HepG2 (cell line): Measurements from ENCODE around the gene RPLP1. TPM values are rescaled to one million over a fixed set of nuclear protein-coding genes. Genes with fewer than 3 reads are reported as not detected.

Experiments
- ATF7 ChIP-seq, 2 experiments: fragments of 450-650 bp in 1 of 2; sonication (generic) in 1 of 2; formaldehyde crosslinking in 1 of 2; IDR thresholded peaks; 2 replicates each; pipeline versions ENCODE4 v1.4.0 to v1.6.1; 2016 to 2020; ENCODE audit warnings: antibody characterized with exemption in 1 of 2, mild to moderate bottlenecking in 1 of 2, missing genetic modification reagents in 1 of 2
- CCDC6 ChIP-seq: sonication (generic); formaldehyde crosslinking; IDR thresholded peaks from 2 replicates; pipeline ENCODE4 v1.8.1; 2022; ENCODE audit warnings: mild to moderate bottlenecking, missing genetic modification reagents, moderate library complexity
- CREBL2 ChIP-seq: sonication (generic); formaldehyde crosslinking; IDR thresholded peaks from 2 replicates; pipeline ENCODE4 v1.8.1; 2023; ENCODE audit warnings: missing genetic modification reagents, mild to moderate bottlenecking, borderline replicate concordance
- E2F2 ChIP-seq: sonication (generic); formaldehyde crosslinking; IDR thresholded peaks from 2 replicates; pipeline ENCODE4 v1.4.0; 2020; ENCODE audit warnings: missing genetic modification reagents, borderline replicate concordance
- ELF1 ChIP-seq: sonication (generic); formaldehyde crosslinking; IDR thresholded peaks from 2 replicates; pipeline ENCODE4 v1.4.0; 2020; ENCODE audit warnings: missing genetic modification reagents
- ELF3 ChIP-seq: IDR thresholded peaks from 2 replicates; pipeline ENCODE4 v1.6.1; 2016; ENCODE audit warnings: missing genetic modification reagents, missing compliant biosample characterization
- HMG20B ChIP-seq: conservative IDR thresholded peaks from 2 replicates; pipeline ENCODE4 v1.6.1; 2016; ENCODE audit warnings: missing genetic modification reagents, missing compliant biosample characterization
- NFYC ChIP-seq: IDR thresholded peaks from 2 replicates; pipeline ENCODE4 v1.6.1; 2016; ENCODE audit warnings: missing genetic modification reagents, missing compliant biosample characterization
- POLR2AphosphoS2 ChIP-seq: IDR thresholded peaks from 2 replicates; pipeline ENCODE4 v1.6.1; 2011; ENCODE audit warnings: low read depth, low read length, improper control_type of control experiment
- RAD21 ChIP-seq: fragments of 450-650 bp; formaldehyde crosslinking; IDR thresholded peaks from 2 replicates; pipeline ENCODE4 v1.5.0; 2020; ENCODE audit warnings: mild to moderate bottlenecking
- RNF219 ChIP-seq: sonication (generic); formaldehyde crosslinking; IDR thresholded peaks from 2 replicates; pipeline ENCODE4 v1.5.0; 2020; ENCODE audit warnings: mild to moderate bottlenecking, missing genetic modification reagents
- SPEN ChIP-seq: sonication (generic); formaldehyde crosslinking; IDR thresholded peaks from 2 replicates; pipeline ENCODE4 v1.5.1; 2020; ENCODE audit warnings: low read depth, mild to moderate bottlenecking, missing genetic modification reagents
- YY1 ChIP-seq: IDR thresholded peaks from 2 replicates; pipeline ENCODE4 v1.6.1; 2011; ENCODE audit warnings: low read length, low read depth, moderate library complexity, mild to moderate bottlenecking; ENCODE audit not compliant: insufficient read depth, insufficient replicate concordance
- ZC3H4 ChIP-seq: sonication (generic); formaldehyde crosslinking; IDR thresholded peaks from 2 replicates; pipeline ENCODE4 v1.4.0; 2020; ENCODE audit warnings: missing genetic modification reagents, borderline replicate concordance
- ZNF407 ChIP-seq: sonication (generic); formaldehyde crosslinking; IDR thresholded peaks from one replicate; pipeline ENCODE4 v1.5.1; 2020; ENCODE audit warnings: mild to moderate bottlenecking, missing genetic modification reagents; ENCODE audit errors: not compliant biosample characterization
- ZNF558 ChIP-seq: sonication (generic); formaldehyde crosslinking; IDR thresholded peaks from 2 replicates; pipeline ENCODE4 v1.9.0; 2022; ENCODE audit warnings: mild to moderate bottlenecking, missing genetic modification reagents, borderline replicate concordance
- ZNF564 ChIP-seq: sonication (generic); formaldehyde crosslinking; IDR thresholded peaks from 2 replicates; pipeline ENCODE4 v1.8.1; 2023; ENCODE audit warnings: mild to moderate bottlenecking, missing genetic modification reagents
- polyA plus RNA-seq, 8 experiments: library from polyadenylated mRNA; depleted of rRNA in 3 of 8; stranded (reverse) in 7 of 8; unstranded in 1 of 8; fragments of >200 nt; fragmentation: Illumina TruSeq in 4 of 8; extraction: Trizol in 4 of 8; gene quantifications; 2 replicates each; pipeline versions ENCODE4 v1.2.1 to v1.2.3, GENCODE V29; 2011 to 2016; ENCODE audit warnings: low read depth in 4 of 8, missing spikeins in 1 of 8, mixed read lengths in 1 of 8; ENCODE audit not compliant: insufficient read depth in 1 of 8
- total RNA-seq, 5 experiments: library from RNA; depleted of rRNA; stranded (reverse); fragments of >200 nt; fragmentation: Illumina TruSeq; extraction: Trizol; gene quantifications; 2 replicates each; pipeline ENCODE4 v1.2.3, GENCODE V29; 2016; ENCODE audit warnings: low read depth in 1 of 5

The RPLP1 gene
- total and polyA plus RNA-seq, 2 of the 13 experiments (the other 11 are each of a cell fraction or from before 2014, with no cell fraction given) = 817 to 929 TPM

- TF ChIP-seq SPEN (peak; percentile 48; the same call in 1 of the 2 replicates), CCDC6 (CRISPR knock-in tag) (peak; percentile 45; the same call in 1 of the 2 replicates), NFYC (CRISPR knock-in tag) (peak; percentile 67), RNF219 (CRISPR knock-in tag) (no peak), POLR2AphosphoS2 (no peak), YY1 (peak; percentile 57), ELF1 (CRISPR knock-in tag) (no peak), ELF3 (CRISPR knock-in tag) (peak; percentile 64), E2F2 (CRISPR knock-in tag) (0 out of 2 replicates have a peak, but pooled peaks have one; percentile 27), ZNF407 (CRISPR knock-in tag) (no peak), RAD21 (CRISPR knock-in tag) (no peak), ZC3H4 (CRISPR knock-in tag) (no peak), CREBL2 (no peak), ATF7 (IDR thresholded peaks at IDR 0.05) (no peak), ATF7 (CRISPR knock-in tag; IDR thresholded peaks at IDR 0.05) (peak; percentile 22; the same call in 1 of the 2 replicates), ZNF558 (CRISPR knock-in tag) (no peak), HMG20B (CRISPR knock-in tag) (no peak), ZNF564 (CRISPR knock-in tag) (peak; percentile 73; the same call in 1 of the 2 replicates)
Measured at GRCh38 chr15:69462493-69463181, 10.0 kb downstream of the RPLP1 start (continued).
